GM12872 (cell line): Measurements from ENCODE around the gene KIAA0825.

ENCODE experiments used
- TF ChIP-seq, protein P1 (sequence below): IDR thresholded peaks from 3 replicates; pipeline ENCODE4 v1.5.1; 2011; ENCODE audit warnings: low read depth, mild to moderate bottlenecking, low read length, moderate library complexity; ENCODE audit not compliant: insufficient read depth

KIAA0825 gene

DNA sequence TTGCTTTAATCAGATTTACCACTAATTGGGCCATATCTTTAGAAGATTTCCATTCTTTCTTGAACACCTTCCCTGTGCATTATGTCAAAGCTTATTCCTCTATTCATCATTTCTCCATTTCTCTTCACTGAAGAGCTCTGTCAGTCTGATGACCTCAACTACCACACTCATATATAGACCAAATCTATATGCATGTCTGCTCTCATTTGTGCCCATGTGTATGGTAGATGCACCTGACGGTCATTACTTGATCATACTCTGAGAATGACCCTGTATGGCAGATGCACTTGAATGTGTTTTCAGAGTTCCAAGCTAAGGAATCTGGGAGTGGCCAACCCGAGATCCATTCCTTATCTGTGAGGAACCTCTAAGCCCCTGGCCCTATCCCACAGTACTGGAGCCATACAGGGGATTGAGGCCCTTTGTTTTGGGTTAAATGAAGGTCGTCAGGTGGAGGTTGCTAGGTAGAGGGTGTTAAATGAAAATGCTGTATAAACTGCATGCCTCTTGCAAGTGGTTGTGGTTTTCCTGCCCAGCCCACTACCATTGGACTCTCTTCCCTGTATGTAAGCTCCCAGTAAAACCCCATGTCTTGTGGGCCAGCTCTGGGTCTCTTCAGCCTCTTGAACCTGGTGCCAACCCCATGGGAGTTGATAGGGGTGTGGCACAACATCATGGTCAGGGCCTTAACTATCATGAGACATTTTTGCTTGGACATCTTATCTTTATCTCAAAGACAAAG, 229.5 kb downstream of the KIAA0825 start:
- TF ChIP-seq, protein P1, sequence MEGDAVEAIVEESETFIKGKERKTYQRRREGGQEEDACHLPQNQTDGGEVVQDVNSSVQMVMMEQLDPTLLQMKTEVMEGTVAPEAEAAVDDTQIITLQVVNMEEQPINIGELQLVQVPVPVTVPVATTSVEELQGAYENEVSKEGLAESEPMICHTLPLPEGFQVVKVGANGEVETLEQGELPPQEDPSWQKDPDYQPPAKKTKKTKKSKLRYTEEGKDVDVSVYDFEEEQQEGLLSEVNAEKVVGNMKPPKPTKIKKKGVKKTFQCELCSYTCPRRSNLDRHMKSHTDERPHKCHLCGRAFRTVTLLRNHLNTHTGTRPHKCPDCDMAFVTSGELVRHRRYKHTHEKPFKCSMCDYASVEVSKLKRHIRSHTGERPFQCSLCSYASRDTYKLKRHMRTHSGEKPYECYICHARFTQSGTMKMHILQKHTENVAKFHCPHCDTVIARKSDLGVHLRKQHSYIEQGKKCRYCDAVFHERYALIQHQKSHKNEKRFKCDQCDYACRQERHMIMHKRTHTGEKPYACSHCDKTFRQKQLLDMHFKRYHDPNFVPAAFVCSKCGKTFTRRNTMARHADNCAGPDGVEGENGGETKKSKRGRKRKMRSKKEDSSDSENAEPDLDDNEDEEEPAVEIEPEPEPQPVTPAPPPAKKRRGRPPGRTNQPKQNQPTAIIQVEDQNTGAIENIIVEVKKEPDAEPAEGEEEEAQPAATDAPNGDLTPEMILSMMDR, result no peak

DNA sequence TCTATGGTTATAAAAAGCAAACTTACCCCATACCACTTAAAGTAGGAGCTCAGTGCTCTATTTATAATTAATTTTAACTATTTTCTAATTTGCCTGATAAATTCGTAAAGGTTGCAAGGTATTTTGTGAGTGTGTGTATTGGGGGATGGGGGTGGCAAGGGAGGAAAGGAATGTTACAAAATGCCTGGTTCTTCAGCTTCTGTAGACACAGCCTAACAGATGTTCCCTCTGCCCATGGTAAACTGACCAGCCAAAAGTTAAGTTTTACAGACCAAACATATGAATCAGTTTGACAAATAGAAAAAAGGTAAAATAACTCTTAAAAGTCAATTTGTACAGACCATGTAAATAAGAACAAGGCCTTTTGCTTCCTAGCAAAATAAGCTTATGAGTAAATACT, 232.6 kb downstream of the KIAA0825 start:
- TF ChIP-seq, protein P1, result no peak

DNA sequence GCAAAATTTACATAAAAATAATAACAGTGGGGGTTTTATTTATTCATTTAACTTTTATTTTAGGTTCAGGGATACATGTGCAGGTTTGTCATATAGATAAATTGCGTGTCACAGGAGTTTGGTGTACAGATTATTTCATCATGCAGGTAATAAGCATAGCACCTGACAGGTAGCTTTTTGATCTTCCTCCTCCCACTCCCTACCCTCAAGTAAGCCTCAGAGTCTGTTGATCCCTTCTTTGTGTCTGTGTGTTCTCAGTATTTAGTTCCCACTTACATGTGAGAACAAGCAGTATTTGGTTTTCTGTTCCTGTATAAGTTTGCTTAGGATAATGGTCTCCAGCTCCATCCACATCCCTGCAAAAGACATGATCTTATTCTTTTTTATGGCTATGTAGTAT, 240.3 kb downstream of the KIAA0825 start:
- TF ChIP-seq, protein P1, result no peak

DNA sequence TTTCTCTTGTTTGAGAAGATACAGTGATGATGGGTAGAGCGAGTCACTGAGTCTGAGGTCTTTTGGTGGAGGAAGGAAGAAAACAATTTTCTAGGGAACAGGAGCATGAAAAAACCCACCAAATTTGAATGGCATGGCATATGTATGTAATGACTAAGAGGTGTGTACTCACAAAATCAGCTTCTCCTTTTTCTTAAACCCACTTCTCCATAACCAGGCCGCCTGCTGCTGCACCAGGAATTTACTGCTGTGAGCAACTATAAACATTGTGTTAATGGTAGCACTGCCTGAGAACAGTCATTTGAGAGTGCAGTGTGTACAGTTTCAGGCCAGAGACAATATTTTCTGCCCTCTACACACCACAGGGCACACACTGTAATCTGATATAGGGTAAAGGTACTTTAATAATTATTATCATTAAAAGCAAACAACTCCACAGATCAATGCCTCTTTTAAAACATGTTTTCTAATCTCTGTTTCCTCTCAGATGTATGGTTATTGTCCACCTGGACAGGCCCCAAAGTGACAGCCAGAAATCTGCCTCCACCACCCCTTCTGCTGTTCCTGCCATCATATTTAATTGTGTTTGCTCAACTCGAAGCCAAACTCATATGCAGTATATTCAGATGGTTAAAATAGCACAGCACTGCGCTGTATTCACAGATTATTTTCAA, 241.6 kb downstream of the KIAA0825 start:
- TF ChIP-seq, protein P1, result no peak

DNA sequence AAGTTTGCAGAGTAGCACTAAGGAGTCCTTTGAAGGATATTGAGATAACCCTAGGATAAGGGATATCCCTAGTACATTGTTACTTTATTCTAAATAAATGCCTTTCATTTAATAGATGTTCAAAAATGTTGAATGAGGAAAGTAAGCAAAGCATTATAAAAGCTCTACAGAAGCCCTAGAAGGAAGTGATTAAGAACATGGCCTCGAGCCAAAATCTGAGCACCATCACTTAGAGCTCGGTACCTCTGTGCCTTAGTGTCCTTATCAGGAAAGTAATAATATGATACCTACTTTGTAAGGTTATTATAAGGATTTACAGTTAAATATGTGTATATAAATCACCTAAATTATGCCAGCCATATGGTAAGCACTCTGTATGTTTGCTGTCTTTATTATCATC, 242.6 kb downstream of the KIAA0825 start:
- TF ChIP-seq, protein P1, result no peak

DNA sequence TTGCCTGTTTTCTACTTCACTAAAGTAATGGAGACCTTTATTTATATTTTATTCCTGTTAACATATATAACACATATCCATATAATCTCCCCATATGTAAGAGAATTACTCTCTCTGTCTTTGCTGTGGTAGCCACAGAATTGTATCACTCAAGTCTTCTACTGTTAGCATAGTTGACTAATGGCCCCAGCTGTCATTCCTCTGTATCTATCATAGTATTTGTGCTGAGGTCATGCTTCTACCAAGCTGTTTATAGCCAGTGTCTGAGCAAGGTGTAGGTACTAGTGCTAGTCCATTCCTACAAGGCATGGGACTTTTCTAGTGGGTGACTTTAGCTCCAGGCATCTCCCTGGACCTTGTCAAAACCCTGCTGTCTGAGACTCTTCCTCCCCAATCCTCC, 244.1 kb downstream of the KIAA0825 start:
- TF ChIP-seq, protein P1, result no peak

DNA sequence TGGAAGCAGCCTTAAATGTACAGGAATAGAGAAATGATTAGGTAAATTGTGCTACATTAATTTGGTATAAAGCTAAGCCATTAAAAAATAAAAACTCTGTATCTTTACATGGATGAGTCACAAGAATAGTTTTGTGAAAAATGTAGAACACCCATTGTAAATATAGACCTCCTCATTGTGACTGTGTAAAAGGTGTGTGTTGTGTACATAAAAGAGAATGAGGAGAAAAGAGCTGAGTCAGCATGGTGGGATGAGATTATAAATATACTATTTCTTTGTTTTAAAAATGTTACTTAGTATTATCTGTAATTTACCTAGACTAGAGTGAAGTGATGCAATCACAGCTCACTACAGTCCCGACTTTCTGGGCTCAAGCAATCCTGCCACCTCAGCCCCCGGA, 250.5 kb downstream of the KIAA0825 start:
- TF ChIP-seq, protein P1, result no peak
